DOHH2 (cell line): ENCODE data around the gene LTO1.

Experiments
- CTCF ChIP-seq: fragments of 200-600 bp; sonication (generic); IDR thresholded peaks from one replicate; pipeline ENCODE4 v1.5.1; 2014; ENCODE audit warnings: antibody characterized with exemption, mild to moderate bottlenecking, low read depth, low read length; ENCODE audit not compliant: poor library complexity, severe bottlenecking
- EZH2phosphoT487 ChIP-seq: fragments of 200-600 bp; sonication (generic); IDR thresholded peaks from 2 replicates; pipeline ENCODE4 v1.6.1; 2017; ENCODE audit warnings: borderline replicate concordance, mild to moderate bottlenecking, antibody characterized with exemption, low read length, moderate library complexity, mixed read lengths

GRCh38 chr11:69644071-69644961, 30.8 kb downstream of the LTO1 start:
- TF ChIP-seq CTCF (no peak), EZH2phosphoT487 (no peak)
